Prostate gland (tissue), 2 donors: Measurements from ENCODE around the gene CCR1. TPM values are rescaled to one million over a fixed set of nuclear protein-coding genes. Genes with fewer than 3 reads are reported as not detected.

ENCODE experiments used
- DNase-seq: peaks from one replicate; pipeline ENCODE4 v3.0.0-alpha.2; 2019; ENCODE audit warnings: low spot score
- H3K27ac ChIP-seq, 2 donors: fragments of 200-600 bp; sonication (generic); 2 replicates each; pipeline ENCODE4 v1.5.1; 2017 to 2019
- H3K27me3 ChIP-seq: fragments of 200-600 bp; sonication (generic); replicated peaks from 2 replicates; pipeline ENCODE4 v1.5.1; 2019; ENCODE audit not compliant: insufficient read depth
- H3K36me3 ChIP-seq, 2 donors: fragments of 200-600 bp; sonication (generic); 1 replicate in 1 of 2; 2 replicates in 1 of 2; pipeline versions ENCODE4 v1.5.1 to v1.8.1; 2017 to 2019
- H3K4me1 ChIP-seq: fragments of 200-600 bp; sonication (generic); replicated peaks from 2 replicates; pipeline ENCODE4 v1.5.1; 2019
- H3K4me3 ChIP-seq, 2 donors: fragments of 200-600 bp; sonication (generic); 2 replicates each; pipeline ENCODE4 v1.5.1; 2017 to 2019
- H3K9me3 ChIP-seq: fragments of 200-600 bp; sonication (generic); 2 replicates; pipeline ENCODE4 v1.5.1; 2017
- CTCF ChIP-seq, 4 experiments: fragments of 200-600 bp in 2 of 4; fragments of 450-650 bp in 2 of 4; sonication (generic) in 2 of 4; IDR thresholded peaks; 1 replicate in 3 of 4; 2 replicates in 1 of 4; pipeline ENCODE4 v1.5.1; 2016 to 2019; ENCODE audit warnings: antibody characterized with exemption in 4 of 4, mild to moderate bottlenecking in 2 of 4, moderate library complexity in 2 of 4
- POLR2A ChIP-seq: fragments of 450-650 bp; IDR thresholded peaks from one replicate; pipeline ENCODE4 v1.6.1; 2016; ENCODE audit warnings: antibody characterized with exemption, mild to moderate bottlenecking
- POLR2AphosphoS5 ChIP-seq: sonication (generic); formaldehyde crosslinking; IDR thresholded peaks from one replicate; pipeline ENCODE4 v1.6.1; 2017; ENCODE audit warnings: antibody characterized with exemption
- WGBS: methylation state at CpG from one replicate; pipeline ENCODE4 v1.1.5; 2018; 5-methylcytosine and 5-hydroxymethylcytosine counted together
- intact Hi-C: fragments of 100-400 bp; cut with DNase I; formaldehyde crosslinking; loops from one replicate; pipeline ENCODE4 v1.14.2; 2022
- total RNA-seq, 2 donors: library from RNA; depleted of rRNA; stranded (reverse); fragments of >200 nt; gene quantifications; one replicate each; pipeline ENCODE4 v1.1.0, GENCODE V29; 2016

Gene CCR1
- total RNA-seq, 2 donors from 2014 or later: 0.46 to 2.5 TPM

DNA sequence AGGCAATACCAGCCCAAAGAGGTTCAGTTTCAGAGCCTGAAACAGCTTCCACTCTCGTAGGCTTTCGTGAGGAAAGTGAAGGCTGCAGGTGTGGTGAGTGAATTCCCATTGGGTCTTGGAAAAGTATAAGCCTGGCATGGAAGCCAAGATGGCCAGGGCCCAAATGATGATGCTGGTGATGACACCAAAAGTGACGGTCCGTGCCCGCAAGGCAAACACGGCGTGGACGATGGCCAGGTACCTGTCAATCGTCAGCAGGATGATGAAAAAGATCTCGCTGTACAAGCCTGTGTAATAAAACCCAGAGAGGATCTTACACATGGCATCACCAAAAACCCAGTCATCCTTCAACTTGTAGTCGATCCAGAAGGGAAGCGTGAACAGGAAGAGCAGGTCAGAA lies 4.4 kb downstream of the CCR1 start:
- no peaks in the 10 kb centered on the region for H3K4me1 ChIP-seq
- no peaks in the 10 kb centered on the region for H3K9me3 ChIP-seq
- TF ChIP-seq POLR2A: no peak
- no peak for DNase-seq
- H3K27me3 ChIP-seq: no peaks in the 10 kb centered on the region
- H3K4me3 ChIP-seq: no peak overlapping the region
- no peak overlapping the region for H3K27ac ChIP-seq
- intact Hi-C loops: no loop called here
- no peaks in the 10 kb centered on the region for H3K36me3 ChIP-seq
- WGBS: 90% methylated on average over 12 of the region's 12 CpGs

- Histone ChIP-seq H3K4me3 (no peak overlapping the region), H3K9me3 (no peaks in the 10 kb centered on the region), H3K27ac (no peak overlapping the region), H3K4me1 (no peaks in the 10 kb centered on the region), H3K27me3 (no peaks in the 10 kb centered on the region), H3K36me3 (no peaks in the 10 kb centered on the region)
- intact Hi-C loops: no loop called here
- no peak for DNase-seq
- TF ChIP-seq CTCF (IDR thresholded peaks at IDR 0.05) (no peak), POLR2A (no peak), POLR2AphosphoS5 (no peak)
- WGBS: 88% methylated on average over 4 of the region's 4 CpGs
These were observed 5.6 kb downstream of the CCR1 start for GRCh38 chr3:46202535-46202934.

- TF ChIP-seq CTCF (IDR thresholded peaks at IDR 0.05) (no peak), POLR2A (no peak), POLR2AphosphoS5 (no peak)
- no peak overlapping the region for H3K4me3 ChIP-seq
- H3K27ac ChIP-seq: no peak overlapping the region
- intact Hi-C loops: no loop called here
- no peaks in the 10 kb centered on the region for H3K9me3 ChIP-seq
- WGBS: 56% methylated on average over 1 of the region's 1 CpG
- no peaks in the 10 kb centered on the region for H3K36me3 ChIP-seq
- DNase-seq: no peak
- H3K27me3 ChIP-seq: no peaks in the 10 kb centered on the region
- no peaks in the 10 kb centered on the region for H3K4me1 ChIP-seq
These were observed 7.3 kb downstream of the CCR1 start for GRCh38 chr3:46200790-46201189.

- Histone ChIP-seq H3K27ac (no peak overlapping the region), H3K4me1 (no peaks in the 10 kb centered on the region), H3K36me3 (no peaks in the 10 kb centered on the region), H3K9me3 (no peaks in the 10 kb centered on the region), H3K27me3 (no peaks in the 10 kb centered on the region), H3K4me3 (no peak overlapping the region)
- TF ChIP-seq POLR2AphosphoS5 (no peak), POLR2A (no peak), CTCF (IDR thresholded peaks at IDR 0.05) (no peak)
- WGBS: 48% methylated on average over 5 of the region's 5 CpGs
- DNase-seq: no peak
- intact Hi-C loops: no loop called here
These were observed 7.9 kb downstream of the CCR1 start for GRCh38 chr3:46200211-46200610.

- Histone ChIP-seq H3K4me3 (no peak overlapping the region), H3K36me3 (no peaks in the 10 kb centered on the region), H3K27me3 (no peaks in the 10 kb centered on the region), H3K9me3 (no peaks in the 10 kb centered on the region), H3K27ac (no peak overlapping the region), H3K4me1 (no peaks in the 10 kb centered on the region)
- no peak for TF ChIP-seq CTCF (IDR thresholded peaks at IDR 0.05)
- TF ChIP-seq POLR2A: no peak
- no peak for TF ChIP-seq POLR2AphosphoS5
- no peak for DNase-seq
- WGBS: 54% methylated on average over 7 of the region's 7 CpGs
- intact Hi-C loops: no loop called here
These were observed 11.7 kb downstream of the CCR1 start for GRCh38 chr3:46196261-46196957.
